ENCODE results near the gene MPV17.
"Not testable (repeated sequence)": the region's sequence is repeated elsewhere in the genome, so short reads cannot be mapped to it uniquely, and the experiment has no call there.

MPV17 gene

GRCh38 chr2:27298391-27299080 is 24.4 kb downstream of the MPV17 start:
- no peak for DNase-seq (ENCODE audit: low read depth)

GRCh38 chr2:27297195-27297594 is 25.7 kb downstream of the MPV17 start:
- no peak for DNase-seq (ENCODE audit: low read depth)

- DNase-seq (ENCODE audit: low read depth): no peak
Measured at GRCh38 chr2:27296481-27296880, 26.4 kb downstream of the MPV17 start.

GRCh38 chr2:27294928-27295327 is 28.0 kb downstream of the MPV17 start:
- no peak for DNase-seq (ENCODE audit: low read depth)

GRCh38 chr2:27291865-27292264 is 31.0 kb downstream of the MPV17 start:
- DNase-seq (ENCODE audit: low read depth): no peak

- no peak for DNase-seq (ENCODE audit: low read depth)
Measured at GRCh38 chr2:27290549-27290948, 32.3 kb downstream of the MPV17 start.

GRCh38 chr2:27288610-27289009 is 34.3 kb downstream of the MPV17 start:
- DNase-seq (ENCODE audit: low read depth): no peak

- DNase-seq (ENCODE audit: low read depth): no peak
Measured at GRCh38 chr2:27285481-27285880, 37.4 kb downstream of the MPV17 start.

GRCh38 chr2:27284996-27285395 is 37.9 kb downstream of the MPV17 start:
- DNase-seq (ENCODE audit: low read depth): no peak

- DNase-seq (ENCODE audit: low read depth): no peak
Measured at GRCh38 chr2:27282892-27283291, 40.0 kb downstream of the MPV17 start.

GRCh38 chr2:27281855-27282559 is 40.9 kb downstream of the MPV17 start, which contains the start of gene TRIM54:
Gene TRIM54 (plus strand): TSS chr2:27282429. CDS start chr2:27282732, 303 bp downstream.
- DNase-seq (ENCODE audit: low read depth): no peak

GRCh38 chr2:27281442-27281841 is 41.5 kb downstream of the MPV17 start:
- DNase-seq (ENCODE audit: low read depth): no peak

- no peak for DNase-seq (ENCODE audit: low read depth)
Measured at GRCh38 chr2:27280826-27281225, 42.1 kb downstream of the MPV17 start.

GRCh38 chr2:27278010-27278409 is 44.9 kb downstream of the MPV17 start:
- DNase-seq (ENCODE audit: low read depth): no peak

GRCh38 chr2:27275211-27276150 is 47.4 kb downstream of the MPV17 start, which contains the start of gene DNAJC5G:
Gene DNAJC5G (plus strand): TSS chr2:27275433. CDS start chr2:27276729, 1,296 bp downstream.
- no peak for DNase-seq (ENCODE audit: low read depth)

- DNase-seq (ENCODE audit: low read depth): not testable (repeated sequence)
Measured at GRCh38 chr2:27272537-27273522, 50.1 kb downstream of the MPV17 start.

GRCh38 chr2:27271631-27272340 is 51.1 kb downstream of the MPV17 start:
- DNase-seq (ENCODE audit: low read depth): no peak

GRCh38 chr2:27270670-27271069 is 52.2 kb downstream of the MPV17 start:
- no peak for DNase-seq (ENCODE audit: low read depth)

GRCh38 chr2:27270131-27270530 is 52.8 kb downstream of the MPV17 start:
- DNase-seq (ENCODE audit: low read depth): no peak

GRCh38 chr2:27268296-27268695 is 54.6 kb downstream of the MPV17 start:
- DNase-seq (ENCODE audit: low read depth): not testable (repeated sequence)

GRCh38 chr2:27265536-27265870 is 57.4 kb downstream of the MPV17 start:
- DNase-seq (ENCODE audit: low read depth): no peak

Measured in stimulated activated CD8-positive, alpha-beta memory T cell treated with anti-CD3 and anti-CD28 coated beads, Interleukin-15, amount 100 ng/mL, for 1 hour (primary cell).